RPMI8226 (cell line): Measurements from ENCODE around the gene CIDEA.

ENCODE experiments used
- DNase-seq: peaks from one replicate; pipeline ENCODE4 v3.0.0-alpha.2; 2015

Gene CIDEA

GRCh38 chr18:12324991-12325725, 71.0 kb downstream of the CIDEA start:
- no peak for DNase-seq

- DNase-seq = no peak
Measured at GRCh38 chr18:12325726-12326245, 71.6 kb downstream of the CIDEA start.

- no peak for DNase-seq
Measured at GRCh38 chr18:12326711-12327460, 72.7 kb downstream of the CIDEA start.
